HG02885 (cell line): Measurements from ENCODE around the gene CDC42EP3.

Experiments used
- ATAC-seq: cut with Tn5 transposase; IDR thresholded peaks from one replicate; pipeline ENCODE4 v1.9.1; 2021; ENCODE audit warnings: mild to moderate bottlenecking; ENCODE audit not compliant: unreplicated experiment, poor library complexity

CDC42EP3 gene, protein sequence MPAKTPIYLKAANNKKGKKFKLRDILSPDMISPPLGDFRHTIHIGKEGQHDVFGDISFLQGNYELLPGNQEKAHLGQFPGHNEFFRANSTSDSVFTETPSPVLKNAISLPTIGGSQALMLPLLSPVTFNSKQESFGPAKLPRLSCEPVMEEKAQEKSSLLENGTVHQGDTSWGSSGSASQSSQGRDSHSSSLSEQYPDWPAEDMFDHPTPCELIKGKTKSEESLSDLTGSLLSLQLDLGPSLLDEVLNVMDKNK

DNA sequence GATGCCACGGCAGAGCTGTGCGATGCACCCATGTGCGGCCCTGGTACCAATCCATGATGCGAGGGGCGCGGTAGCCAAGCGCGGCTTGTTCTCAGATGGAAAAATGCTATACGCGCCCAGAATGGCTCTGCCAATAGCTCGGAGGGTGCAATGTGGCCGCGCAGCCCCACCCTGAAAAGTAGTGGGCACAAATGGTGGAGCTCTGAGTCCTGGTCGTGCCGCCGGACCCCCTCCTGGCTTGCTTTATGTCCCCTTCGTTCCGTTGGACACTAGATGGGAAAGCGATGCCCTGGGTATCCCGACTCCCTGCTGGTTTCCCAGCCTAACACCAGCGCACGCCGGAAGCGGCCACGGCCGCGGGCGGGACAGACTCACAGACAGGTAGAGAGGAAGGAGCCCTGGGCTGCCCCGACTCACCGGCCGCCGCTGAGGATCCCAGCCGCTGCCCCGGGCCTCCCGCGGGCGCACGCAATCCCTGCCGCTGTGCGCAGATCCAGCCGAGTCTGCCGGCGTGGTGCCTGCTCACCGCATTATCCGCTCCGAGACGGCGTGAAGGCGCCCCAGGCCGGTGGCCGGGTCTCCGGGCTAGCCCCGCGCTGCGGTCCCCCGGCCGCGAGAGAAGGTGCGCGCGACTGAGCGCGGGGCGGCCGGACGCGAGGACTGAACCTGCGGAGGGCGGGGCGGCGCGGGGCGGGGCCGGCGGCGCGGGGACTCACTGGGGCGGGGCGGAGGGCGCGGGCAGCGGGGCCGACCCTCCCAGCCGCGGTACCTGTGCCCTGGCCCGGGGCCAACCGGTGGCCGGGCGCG lies at the start of gene CDC42EP3:
CDC42EP3 (minus strand) TSS at position 634 of the 807 bp plus-strand sequence. CDS start 25,055 bp downstream, outside the sequence.
- ATAC-seq = peak; percentile 54

GRCh38 chr2:37721201-37721560 lies 49.7 kb upstream of the CDC42EP3 start:
- ATAC-seq = no peak

GRCh38 chr2:37720533-37721200 lies 49.2 kb upstream of the CDC42EP3 start:
- ATAC-seq = no peak

DNA sequence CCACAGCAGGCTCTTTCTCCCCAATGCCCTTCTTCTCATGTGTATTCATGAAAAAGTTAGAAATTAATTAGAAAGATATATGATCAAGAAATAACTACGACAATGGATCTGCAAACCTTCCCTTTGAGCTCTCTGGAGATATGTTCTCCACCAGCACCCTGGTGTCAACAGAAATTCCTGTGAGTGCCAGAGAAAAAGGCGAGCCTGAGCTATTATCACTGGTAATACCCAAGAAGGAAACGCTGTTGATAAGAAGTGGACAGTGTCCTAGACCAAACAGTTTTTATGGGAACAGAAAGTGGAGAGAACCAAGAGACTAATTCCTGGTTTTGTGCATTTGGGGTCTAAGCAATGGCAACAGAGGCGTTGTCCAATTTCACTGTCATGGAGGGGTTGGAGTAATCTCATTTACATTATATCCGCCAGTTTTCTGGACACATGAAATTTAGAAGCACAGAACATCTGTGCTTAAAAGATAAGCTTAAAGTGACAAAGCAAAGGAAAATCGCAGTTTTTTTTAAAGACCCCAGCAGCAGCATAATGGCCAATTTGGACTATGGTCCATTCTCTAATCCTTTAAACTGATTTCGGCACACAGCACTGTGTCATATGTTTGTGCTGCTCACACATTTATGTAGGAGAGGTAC lies 47.2 kb upstream of the CDC42EP3 start:
- ATAC-seq = no peak

DNA sequence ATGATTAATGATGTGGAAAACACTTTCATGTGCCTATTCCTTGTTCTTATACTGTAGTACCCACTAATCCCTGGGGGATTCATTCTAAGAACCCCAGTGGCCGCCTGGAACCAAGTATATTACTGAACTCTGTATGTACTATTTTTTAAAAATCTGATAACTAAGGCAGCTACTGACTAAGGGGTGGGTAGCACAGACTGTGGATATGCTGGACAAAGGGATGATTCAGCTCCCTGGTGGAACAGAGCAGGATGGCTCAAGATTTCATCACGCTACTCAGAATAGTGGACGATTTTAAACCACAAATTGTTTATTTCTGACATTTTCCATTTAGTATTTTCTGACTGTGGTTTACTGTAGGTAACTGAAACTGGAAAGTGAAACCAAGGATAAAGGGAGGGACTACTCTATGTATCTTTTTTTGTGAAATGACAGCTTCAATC lies 41.8 kb upstream of the CDC42EP3 start:
- ATAC-seq = no peak

- no peak for ATAC-seq
These were observed 40.4 kb upstream of the CDC42EP3 start for GRCh38 chr2:37711831-37712230.

DNA sequence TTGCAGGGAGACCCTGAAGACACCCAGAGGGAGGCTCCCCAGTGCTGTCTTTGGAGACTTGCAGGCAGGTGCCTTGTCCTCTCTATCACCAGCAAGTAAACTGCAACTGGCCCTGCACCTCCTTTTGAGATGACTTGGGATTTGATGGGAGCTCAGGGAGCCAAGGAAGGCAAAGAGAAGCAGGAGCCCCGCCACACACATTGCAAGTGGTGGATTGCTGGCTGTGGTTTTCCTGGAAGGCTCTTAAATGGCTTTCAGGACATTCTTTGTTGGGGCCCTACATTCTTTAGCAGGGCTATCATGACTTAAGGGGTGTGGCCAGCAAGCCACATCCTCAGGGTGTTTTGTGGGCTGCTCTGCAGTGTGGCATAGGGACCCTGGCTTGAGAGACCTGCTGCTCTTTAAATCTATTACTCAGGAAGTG lies 39.9 kb upstream of the CDC42EP3 start:
- ATAC-seq = peak; percentile 73

DNA sequence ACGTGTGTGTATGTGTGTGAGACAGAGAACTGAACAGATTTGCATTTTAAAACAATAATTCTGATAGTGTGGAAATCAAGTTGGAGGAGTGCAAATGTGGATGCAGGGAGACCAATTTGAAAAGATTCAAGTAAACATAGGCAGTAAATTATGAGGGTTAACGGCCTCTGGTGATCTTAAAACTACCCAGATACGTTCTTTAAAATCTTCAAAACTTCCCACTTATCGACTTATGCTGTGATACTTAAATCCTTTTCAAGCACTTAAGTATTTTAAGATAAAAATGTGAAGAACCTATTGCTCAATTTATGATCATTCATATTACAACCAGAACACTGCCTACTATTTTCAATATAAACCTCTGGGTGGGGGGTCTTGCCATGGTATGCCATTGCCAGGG lies 37.7 kb upstream of the CDC42EP3 start:
- ATAC-seq = no peak

GRCh38 chr2:37708146-37708545 lies 36.7 kb upstream of the CDC42EP3 start:
- no peak for ATAC-seq

DNA sequence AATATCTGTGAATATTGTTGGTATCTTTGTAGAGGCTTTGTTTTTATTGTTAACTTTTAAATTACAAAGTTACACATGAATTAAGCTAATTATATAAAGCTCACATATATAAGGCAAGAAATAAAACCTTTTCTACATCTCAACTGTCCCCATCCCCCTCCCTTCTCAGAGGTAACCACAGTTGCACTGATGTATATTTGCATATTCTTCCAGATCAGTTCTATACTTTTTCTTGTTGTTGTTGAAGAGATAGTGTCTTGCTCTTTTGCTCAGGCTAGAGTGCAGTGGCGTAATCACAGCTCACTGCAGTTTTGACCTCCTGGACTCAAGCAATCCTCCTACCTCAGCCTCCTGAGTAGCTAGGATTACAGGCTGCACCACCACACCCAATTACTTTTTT lies 36.0 kb upstream of the CDC42EP3 start:
- ATAC-seq = no peak

GRCh38 chr2:37706334-37707183 lies 35.1 kb upstream of the CDC42EP3 start:
- no peak for ATAC-seq

DNA sequence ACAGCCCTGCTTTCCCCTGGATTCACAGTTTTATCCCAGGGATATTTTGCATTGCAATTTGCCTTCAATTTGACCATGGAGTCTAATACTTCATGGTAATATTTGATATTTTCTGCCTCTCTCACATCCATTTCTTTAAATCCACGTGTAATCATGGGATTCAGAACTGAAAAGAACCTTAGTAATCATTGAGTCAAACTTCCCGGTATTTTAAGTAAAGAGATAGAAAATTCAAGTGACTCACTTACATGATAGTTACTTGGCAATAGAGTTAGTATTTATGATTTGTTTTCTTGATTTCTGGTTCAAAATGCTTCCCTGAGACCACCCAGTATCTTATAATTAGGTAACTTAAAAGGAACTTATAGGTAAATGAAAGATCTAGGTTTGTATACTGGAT lies 33.7 kb upstream of the CDC42EP3 start:
- no peak for ATAC-seq

- ATAC-seq = no peak
These were observed 27.6 kb upstream of the CDC42EP3 start for GRCh38 chr2:37698931-37699481.

DNA sequence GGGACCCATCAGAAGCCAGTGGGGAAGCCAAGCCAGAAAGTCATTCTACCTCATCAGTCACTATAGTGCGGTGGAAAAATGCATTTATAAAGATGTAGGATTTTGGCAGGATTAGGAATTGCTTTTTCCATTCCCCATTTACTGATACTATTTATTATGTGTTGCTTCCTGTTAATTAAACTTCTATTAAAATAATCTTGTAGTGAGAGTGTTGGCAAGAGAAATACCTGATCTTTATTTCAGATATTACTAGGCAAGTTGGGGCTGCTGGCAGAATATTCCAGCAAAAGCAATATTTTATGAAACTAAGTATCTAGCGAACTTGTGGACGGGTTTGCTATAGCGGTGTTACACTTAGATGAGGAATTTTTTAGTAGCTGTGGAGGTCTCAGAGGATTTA lies 23.9 kb upstream of the CDC42EP3 start:
- ATAC-seq = no peak

DNA sequence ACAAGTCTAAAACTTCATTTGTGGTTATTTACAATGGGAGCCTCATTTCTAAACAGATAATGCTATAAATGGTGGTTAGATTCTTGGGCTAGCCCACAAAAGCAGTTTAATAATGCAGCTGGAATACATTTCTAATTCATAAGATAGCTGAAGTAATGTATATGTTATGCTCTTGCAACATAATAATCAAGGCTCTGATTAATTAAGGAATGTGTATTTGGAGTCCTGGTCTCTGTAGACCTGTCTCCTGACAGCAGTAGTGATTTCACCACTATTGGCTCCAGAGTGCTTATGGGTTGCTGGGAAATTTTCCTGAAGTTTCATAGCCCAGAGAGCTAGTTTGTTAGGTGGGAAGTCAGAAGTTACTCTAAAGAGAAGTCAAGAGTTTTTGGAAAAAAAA lies 21.3 kb upstream of the CDC42EP3 start:
- no peak for ATAC-seq

GRCh38 chr2:37689751-37690150 lies 18.3 kb upstream of the CDC42EP3 start:
- no peak for ATAC-seq

GRCh38 chr2:37688771-37689468 lies 17.5 kb upstream of the CDC42EP3 start:
- ATAC-seq = no peak

DNA sequence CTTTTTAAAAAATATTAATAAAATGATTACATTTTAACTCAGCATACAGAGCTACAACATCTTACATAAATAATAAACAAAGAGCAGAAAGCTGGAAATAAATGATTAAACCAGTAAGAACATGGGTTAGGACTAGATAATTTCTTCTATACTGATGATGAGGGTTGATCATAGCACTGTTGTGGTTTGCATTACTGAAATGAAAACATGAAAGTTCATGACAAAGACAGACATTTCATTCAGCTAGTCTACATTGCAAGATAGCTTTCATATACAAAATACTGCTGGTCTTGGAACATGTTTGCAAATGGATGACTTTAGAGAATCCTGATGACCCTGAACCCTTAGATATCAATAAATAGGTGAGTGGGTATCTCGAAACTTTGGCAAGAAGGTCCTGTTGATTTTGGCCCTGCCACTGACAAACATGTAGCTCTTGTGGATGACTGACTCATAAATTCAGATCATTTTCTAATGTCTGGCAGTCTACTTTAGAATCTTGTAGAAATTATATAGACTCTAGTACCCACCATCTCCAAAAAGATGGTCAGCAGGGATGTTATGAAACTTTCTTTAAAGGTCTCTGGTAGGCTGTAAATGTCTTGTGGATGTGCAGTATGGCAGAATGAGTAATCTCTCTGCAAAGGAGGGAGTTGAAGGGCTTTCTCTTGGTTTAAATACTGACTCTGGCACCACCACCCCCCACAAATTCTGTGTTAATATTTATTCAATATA lies 15.5 kb upstream of the CDC42EP3 start:
- ATAC-seq = no peak
